ENCODE measurements around the gene GAB2.
A peak's percentile ranks its signal among the peaks of the same experiment; 100 is the strongest.

Gene GAB2

DNA sequence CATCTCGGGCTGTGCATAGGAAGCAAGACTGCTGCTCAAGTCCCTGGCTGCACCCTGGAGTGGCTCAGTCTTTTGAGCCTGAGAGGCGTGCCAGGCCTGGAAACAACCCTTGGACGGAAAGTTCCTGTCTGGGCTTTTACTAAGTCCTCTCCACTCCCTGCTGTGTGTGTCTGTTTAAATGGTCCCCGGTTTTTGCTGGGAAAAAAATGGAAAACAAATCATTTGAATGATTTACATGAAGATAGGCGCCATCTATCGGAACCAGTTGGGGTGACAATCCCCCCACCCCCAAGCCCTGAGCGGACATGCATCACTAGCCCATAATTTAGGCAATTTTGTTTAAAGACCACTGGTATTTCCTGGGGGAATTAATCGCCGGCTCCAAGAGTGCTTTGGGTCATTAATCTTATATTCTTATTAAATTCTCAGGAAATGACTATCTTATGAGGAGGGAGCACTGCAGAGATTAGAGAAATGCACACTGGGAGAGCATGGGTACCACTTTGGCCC lies 2.7 kb upstream of the GAB2 start:
- DNase-seq: peak; percentile 61
- TF ChIP-seq, protein P1, sequence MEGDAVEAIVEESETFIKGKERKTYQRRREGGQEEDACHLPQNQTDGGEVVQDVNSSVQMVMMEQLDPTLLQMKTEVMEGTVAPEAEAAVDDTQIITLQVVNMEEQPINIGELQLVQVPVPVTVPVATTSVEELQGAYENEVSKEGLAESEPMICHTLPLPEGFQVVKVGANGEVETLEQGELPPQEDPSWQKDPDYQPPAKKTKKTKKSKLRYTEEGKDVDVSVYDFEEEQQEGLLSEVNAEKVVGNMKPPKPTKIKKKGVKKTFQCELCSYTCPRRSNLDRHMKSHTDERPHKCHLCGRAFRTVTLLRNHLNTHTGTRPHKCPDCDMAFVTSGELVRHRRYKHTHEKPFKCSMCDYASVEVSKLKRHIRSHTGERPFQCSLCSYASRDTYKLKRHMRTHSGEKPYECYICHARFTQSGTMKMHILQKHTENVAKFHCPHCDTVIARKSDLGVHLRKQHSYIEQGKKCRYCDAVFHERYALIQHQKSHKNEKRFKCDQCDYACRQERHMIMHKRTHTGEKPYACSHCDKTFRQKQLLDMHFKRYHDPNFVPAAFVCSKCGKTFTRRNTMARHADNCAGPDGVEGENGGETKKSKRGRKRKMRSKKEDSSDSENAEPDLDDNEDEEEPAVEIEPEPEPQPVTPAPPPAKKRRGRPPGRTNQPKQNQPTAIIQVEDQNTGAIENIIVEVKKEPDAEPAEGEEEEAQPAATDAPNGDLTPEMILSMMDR (IDR thresholded peaks at IDR 0.05): peak; percentile 45
- Mint-ChIP-seq H3K4me3 (peak overlapping the region; percentile 24), H3K9me3 (no peaks in the 10 kb centered on the region), H3K36me3 (ENCODE audit: low read depth) (peaks cover 4% of the 10 kb centered on the region), H3K4me1 (peaks cover 42% of the 10 kb centered on the region), H3K27me3 (ENCODE audit: low read depth, poor library complexity) (peaks cover 28% of the 10 kb centered on the region), H3K27ac (no peak overlapping the region)

DNA sequence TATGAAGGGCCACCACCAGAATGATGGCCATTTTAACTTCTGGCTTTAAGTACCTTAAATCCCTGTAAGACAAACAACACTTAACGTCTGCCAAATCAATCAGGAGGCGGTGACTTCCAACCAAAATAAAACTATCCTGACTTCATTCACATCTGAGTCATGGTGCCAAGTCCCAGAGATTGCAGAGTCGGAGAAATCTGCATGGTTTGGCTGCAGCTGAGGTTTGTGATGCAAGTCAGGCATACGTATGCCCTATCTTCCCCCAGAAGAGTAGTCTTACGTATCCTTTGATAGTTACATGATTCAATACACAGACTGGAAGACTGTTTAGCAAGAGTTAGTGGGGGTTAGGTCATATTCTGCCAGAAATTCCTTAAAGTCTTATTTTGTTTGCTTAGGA lies 1.7 kb upstream of the GAB2 start:
- H3K9me3 Mint-ChIP-seq: no peaks in the 10 kb centered on the region
- TF ChIP-seq, protein P1 (IDR thresholded peaks at IDR 0.05): no peak
- no peaks in the 10 kb centered on the region for H3K36me3 Mint-ChIP-seq (ENCODE audit: low read depth)
- peak overlapping the region; percentile 86 for H3K4me3 Mint-ChIP-seq
- H3K27me3 Mint-ChIP-seq (ENCODE audit: low read depth, poor library complexity): peaks cover 28% of the 10 kb centered on the region
- DNase-seq: no peak
- H3K4me1 Mint-ChIP-seq: peaks cover 42% of the 10 kb centered on the region
- no peak overlapping the region for H3K27ac Mint-ChIP-seq

DNA sequence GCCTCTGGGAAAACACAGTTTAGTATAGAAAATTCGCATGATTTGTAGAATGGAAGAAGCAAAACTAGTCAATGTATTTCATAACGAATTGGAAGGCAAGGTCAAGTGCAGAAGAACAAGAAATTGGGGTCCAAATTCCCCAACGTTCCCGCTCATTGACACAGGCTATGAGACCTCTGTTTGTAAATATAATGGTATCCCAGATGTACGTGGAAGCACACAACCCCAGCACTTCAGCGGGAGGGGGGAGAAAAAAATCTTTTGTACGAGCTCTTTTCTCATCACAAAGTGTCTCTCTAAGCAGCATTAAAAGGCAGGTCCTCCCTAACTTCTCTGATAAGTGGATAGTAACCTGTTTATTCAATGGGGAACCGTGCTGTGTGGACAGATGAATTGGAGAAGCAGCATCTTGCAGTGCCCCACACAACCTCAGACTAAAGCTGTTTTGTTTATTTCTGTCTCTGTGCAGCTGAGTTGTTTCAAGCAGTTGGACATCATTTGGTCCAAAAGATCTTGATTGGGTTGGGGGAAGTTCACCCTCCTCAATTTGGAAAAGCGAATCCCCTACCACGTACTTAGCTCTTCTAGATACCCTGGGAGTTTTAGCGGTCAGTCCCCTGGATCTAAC lies 1.1 kb upstream of the GAB2 start:
- Mint-ChIP-seq H3K27ac (no peak overlapping the region), H3K36me3 (ENCODE audit: low read depth) (no peaks in the 10 kb centered on the region), H3K9me3 (no peaks in the 10 kb centered on the region), H3K4me1 (peaks cover 42% of the 10 kb centered on the region), H3K4me3 (peak overlapping the region; percentile 86), H3K27me3 (ENCODE audit: low read depth, poor library complexity) (peaks cover 28% of the 10 kb centered on the region)
- no peak for DNase-seq
- TF ChIP-seq, protein P1 (IDR thresholded peaks at IDR 0.05): no peak

DNA sequence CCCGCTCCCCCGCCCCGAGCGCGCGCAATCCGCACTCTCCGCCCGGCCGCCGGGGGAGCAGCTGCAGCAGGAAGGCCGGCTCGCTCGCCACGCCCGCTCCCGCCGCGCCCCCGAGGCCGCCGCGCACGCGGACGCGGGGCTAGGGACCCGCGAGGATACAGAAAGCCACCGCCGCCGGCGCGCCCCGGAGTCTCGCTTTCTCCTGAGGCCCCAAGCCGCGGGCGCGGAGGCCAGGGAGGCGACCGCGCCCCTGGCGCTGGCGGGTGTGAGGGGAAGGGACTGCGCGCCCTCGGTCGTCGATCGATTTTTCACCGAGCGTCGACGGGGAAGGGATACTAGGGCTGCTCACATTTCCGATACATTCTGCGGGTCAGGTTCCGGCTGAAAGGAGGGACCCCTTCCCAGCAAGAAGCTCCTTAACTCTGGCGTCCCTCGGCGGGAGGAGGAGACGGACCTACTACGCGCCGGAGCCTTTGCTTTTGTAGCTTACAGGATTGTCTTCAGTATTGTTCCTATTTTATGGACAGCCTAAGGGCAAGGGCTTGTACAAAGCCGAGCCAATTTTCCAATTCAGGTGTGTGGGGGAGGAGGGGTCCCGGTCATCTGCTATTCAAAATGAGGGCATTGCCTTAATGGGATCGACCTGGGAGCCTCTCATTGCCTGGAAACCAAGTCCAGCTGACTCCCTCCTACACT lies 416 bp upstream of the GAB2 start:
- Mint-ChIP-seq H3K27ac (no peak overlapping the region), H3K4me3 (peak overlapping the region; percentile 86), H3K36me3 (ENCODE audit: low read depth) (no peaks in the 10 kb centered on the region), H3K27me3 (ENCODE audit: low read depth, poor library complexity) (peaks cover 28% of the 10 kb centered on the region), H3K9me3 (no peaks in the 10 kb centered on the region), H3K4me1 (peaks cover 42% of the 10 kb centered on the region)
- DNase-seq: peak; percentile 87
- TF ChIP-seq, protein P1 (IDR thresholded peaks at IDR 0.05): no peak

DNA sequence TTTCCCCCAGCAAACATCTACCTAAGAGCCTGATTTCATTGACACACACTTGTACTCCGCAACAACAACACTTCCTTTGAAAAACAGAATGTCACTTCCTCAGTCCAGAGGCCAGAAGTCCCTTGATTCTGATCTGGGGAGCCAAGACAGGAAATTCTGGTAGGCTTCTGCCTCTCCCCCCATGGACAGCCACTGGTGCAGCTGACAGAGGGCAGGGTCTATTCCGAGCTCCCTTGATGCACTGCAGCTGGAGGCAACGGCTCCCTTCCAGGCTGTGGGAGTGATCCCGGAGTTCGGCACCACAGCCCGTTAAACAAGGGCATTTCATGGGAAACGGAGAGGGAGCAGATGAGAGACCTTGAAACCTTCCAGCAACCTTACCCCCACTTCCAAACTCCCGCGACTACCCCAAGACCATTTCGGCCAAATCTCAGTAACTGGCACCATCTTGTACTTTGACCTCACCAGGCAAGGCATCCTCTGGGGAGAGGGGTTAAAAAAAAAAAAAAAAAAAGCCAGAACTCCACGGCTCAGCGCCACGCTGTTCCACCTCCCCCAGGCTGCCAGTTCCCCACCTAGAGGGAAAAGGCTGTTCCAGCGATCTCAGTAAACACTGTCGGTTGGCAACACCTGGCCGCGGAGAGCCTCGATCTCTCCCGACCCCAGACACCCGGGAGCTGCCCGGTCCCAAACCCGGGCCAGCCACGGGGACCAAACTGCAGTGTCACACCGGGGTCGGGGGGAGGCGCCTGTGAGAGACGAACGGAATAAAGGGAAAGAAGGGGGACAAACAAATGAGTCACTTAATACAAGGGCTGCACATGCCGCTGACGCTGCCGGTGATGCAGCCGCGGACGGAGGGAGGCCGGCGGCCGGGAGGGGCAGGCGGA lies 1.1 kb downstream of the GAB2 start:
- peaks cover under 1% of the 10 kb centered on the region for H3K36me3 Mint-ChIP-seq (ENCODE audit: low read depth)
- H3K4me3 Mint-ChIP-seq: peak overlapping the region; percentile 93
- peak; percentile 78 for DNase-seq
- peak overlapping the region; percentile 55 for H3K27ac Mint-ChIP-seq
- TF ChIP-seq, protein P1 (IDR thresholded peaks at IDR 0.05): peak; percentile 44
- H3K4me1 Mint-ChIP-seq: peaks cover 42% of the 10 kb centered on the region
- H3K27me3 Mint-ChIP-seq (ENCODE audit: low read depth, poor library complexity): peaks cover 28% of the 10 kb centered on the region
- peaks cover under 1% of the 10 kb centered on the region for H3K9me3 Mint-ChIP-seq

Measured in nephron progenitor cell (in vitro differentiated cells).